ENCODE data around the gene SLC23A3. TPM values are rescaled to one million over a fixed set of nuclear protein-coding genes. Genes with fewer than 3 reads are reported as not detected.

The SLC23A3 gene
- total and polyA plus RNA-seq, 4 donors: 0.23 to 2.4 (median 0.66) TPM

- TF ChIP-seq HNF4G (IDR thresholded peaks at IDR 0.05): no peak
- no peak for TF ChIP-seq ATF3 (IDR thresholded peaks at IDR 0.05)
- no peak for TF ChIP-seq NR2F2 (IDR thresholded peaks at IDR 0.05)
- TF ChIP-seq GABPA (IDR thresholded peaks at IDR 0.05 in 1 of 2, conservative IDR thresholded peaks at IDR 0.05 in 1 of 2): no peak
- no peak for TF ChIP-seq HNF4A (conservative IDR thresholded peaks at IDR 0.05)
- no peak for TF ChIP-seq YY1 (IDR thresholded peaks at IDR 0.05)
- no peak for TF ChIP-seq FOXA2 (IDR thresholded peaks at IDR 0.05)
Observed at GRCh38 chr2:219182331-219183150, 12.7 kb upstream of the SLC23A3 start (continued).

GRCh38 chr2:219181531-219181930, 11.7 kb upstream of the SLC23A3 start:
- no peak for TF ChIP-seq CTCF (IDR thresholded peaks at IDR 0.05; ENCODE audit: low read depth, low read length, missing input control)
- 98% methylated on average over 6 of the region's 6 CpGs for WGBS
- peak; percentile 27 for DNase-seq (ENCODE audit: low spot score)
- Histone ChIP-seq H3K36me3 (ENCODE audit: control insufficient read depth in 4 of 4, insufficient read depth in 3 of 4, low read depth in 1 of 4, low read length in 3 of 4) (peaks cover 16 to 48% (median 38%) of the 10 kb centered on the region in 4 donors), H3K4me1 (ENCODE audit: control insufficient read depth in 4 of 4, insufficient read depth in 4 of 4, low read length in 3 of 4) (peaks cover 0 to 16% (median 13%) of the 10 kb centered on the region in 4 donors), H3K4me3 (ENCODE audit: low read depth in 1 of 3, low read length in 3 of 3) (no peak overlapping the region), H3K9me3 (ENCODE audit: control insufficient read depth in 4 of 4, low read length in 3 of 4) (no peaks in the 10 kb centered on the region), H3K27me3 (ENCODE audit: control insufficient read depth in 4 of 4, insufficient read depth in 4 of 4, low read length in 3 of 4) (no peaks in the 10 kb centered on the region), H3K27ac (ENCODE audit: low read depth in 1 of 2, low read length in 2 of 2) (no peak overlapping the region), H3K9ac (ENCODE audit: low read depth in 1 of 2, low read length in 2 of 2) (no peak overlapping the region)

GRCh38 chr2:219180961-219181360, 11.1 kb upstream of the SLC23A3 start:
- Histone ChIP-seq H3K36me3 (ENCODE audit: control insufficient read depth in 4 of 4, insufficient read depth in 3 of 4, low read depth in 1 of 4, low read length in 3 of 4) (peaks cover 14 to 48% (median 38%) of the 10 kb centered on the region in 4 donors), H3K27ac (ENCODE audit: low read depth in 1 of 2, low read length in 2 of 2) (no peak overlapping the region), H3K27me3 (ENCODE audit: control insufficient read depth in 4 of 4, insufficient read depth in 4 of 4, low read length in 3 of 4) (no peaks in the 10 kb centered on the region), H3K9me3 (ENCODE audit: control insufficient read depth in 4 of 4, low read length in 3 of 4) (no peaks in the 10 kb centered on the region), H3K4me1 (ENCODE audit: control insufficient read depth in 4 of 4, insufficient read depth in 4 of 4, low read length in 3 of 4) (peaks cover 0 to 19% (median 16%) of the 10 kb centered on the region in 4 donors), H3K9ac (ENCODE audit: low read depth in 1 of 2, low read length in 2 of 2) (no peak overlapping the region), H3K4me3 (ENCODE audit: low read depth in 1 of 3, low read length in 3 of 3) (no peak overlapping the region)
- 94% methylated on average over 5 of the region's 5 CpGs for WGBS
- peak; percentile 26 for DNase-seq (ENCODE audit: low spot score)
- TF ChIP-seq HNF4G (IDR thresholded peaks at IDR 0.05) (no peak), FOXA1 (IDR thresholded peaks at IDR 0.05) (no peak), GABPA (IDR thresholded peaks at IDR 0.05 in 1 of 2, conservative IDR thresholded peaks at IDR 0.05 in 1 of 2) (no peak), JUND (IDR thresholded peaks at IDR 0.05) (no peak), SP1 (IDR thresholded peaks at IDR 0.05) (no peak), RXRA (IDR thresholded peaks at IDR 0.05) (no peak)
